ENCODE measurements around the gene UBD.

Gene UBD

GRCh38 chr6:29522227-29522626, 37.3 kb downstream of the UBD start:
- DNase-seq (ENCODE audit: low read depth, low spot score) = no peak

DNA sequence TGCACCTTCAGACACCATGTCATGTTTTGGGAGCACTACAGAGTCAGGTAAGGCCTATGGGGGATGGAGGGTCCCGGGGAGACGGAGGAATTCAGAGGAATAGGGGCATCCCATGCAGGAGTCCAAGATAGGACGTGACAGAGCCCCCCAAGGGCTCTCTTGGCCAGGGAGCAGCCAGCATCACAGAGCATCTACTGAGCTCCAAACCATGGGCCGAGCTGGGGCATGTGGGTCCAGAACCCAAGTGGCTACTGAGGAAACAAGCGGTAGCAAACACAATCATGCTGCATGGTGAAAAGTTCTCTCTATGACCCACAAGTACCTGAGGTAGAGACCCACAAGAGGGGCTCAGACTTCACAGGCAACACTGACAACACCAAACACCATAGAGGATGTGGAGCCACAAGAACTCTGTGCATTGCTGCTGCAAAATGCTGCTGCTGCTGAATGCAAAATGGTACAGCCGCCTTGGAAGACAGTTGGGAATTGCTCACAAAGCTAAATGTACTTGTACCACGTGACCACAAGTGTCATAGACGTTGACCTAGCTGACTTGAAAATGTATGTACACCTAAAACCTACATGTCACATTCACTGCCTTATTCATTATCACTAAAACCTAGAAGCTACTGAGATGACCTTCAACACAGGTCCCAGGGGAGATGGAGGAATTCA, 38.4 kb downstream of the UBD start:
- DNase-seq (ENCODE audit: low read depth, low spot score) = no peak

GRCh38 chr6:29520232-29520631, 39.3 kb downstream of the UBD start:
- no peak for DNase-seq (ENCODE audit: low read depth, low spot score)

DNA sequence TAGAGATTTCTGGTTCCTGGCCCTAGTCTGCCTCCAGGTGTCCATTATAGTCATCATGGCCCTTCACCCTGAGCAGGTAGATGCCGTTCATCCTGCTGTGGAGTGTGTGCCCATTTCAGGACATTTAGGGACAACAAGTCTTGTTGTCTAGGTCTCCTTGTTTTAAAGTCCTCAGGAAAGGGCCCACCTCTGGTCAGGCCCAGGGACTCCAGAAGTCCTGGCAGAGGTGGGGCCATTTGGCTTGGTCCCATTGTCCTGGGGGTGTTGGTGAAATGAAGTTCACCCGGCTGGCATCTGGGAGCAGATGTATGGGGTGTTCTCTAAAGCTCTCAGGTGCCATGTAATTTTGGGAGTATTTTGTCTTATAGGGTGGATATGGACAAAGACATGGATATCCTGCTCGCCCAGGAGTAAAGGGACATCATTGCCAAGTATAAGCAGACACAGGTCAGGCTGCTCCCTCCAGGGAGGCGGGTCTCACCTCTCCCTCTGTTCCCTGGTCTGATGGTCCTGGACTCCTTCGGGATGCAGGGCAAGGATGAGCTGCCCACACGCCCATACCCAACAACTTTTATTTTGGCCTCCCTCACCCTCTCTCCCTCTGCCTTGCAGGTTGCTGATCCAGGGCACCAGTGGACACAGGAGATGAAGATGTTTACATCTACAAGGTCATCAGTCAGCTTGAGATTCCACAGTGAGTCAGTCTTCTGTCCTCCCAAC, 40.1 kb downstream of the UBD start:
- DNase-seq (ENCODE audit: low read depth, low spot score) = no peak

- DNase-seq (ENCODE audit: low read depth, low spot score) = no peak
These were observed 41.6 kb downstream of the UBD start for GRCh38 chr6:29517728-29518440.

DNA sequence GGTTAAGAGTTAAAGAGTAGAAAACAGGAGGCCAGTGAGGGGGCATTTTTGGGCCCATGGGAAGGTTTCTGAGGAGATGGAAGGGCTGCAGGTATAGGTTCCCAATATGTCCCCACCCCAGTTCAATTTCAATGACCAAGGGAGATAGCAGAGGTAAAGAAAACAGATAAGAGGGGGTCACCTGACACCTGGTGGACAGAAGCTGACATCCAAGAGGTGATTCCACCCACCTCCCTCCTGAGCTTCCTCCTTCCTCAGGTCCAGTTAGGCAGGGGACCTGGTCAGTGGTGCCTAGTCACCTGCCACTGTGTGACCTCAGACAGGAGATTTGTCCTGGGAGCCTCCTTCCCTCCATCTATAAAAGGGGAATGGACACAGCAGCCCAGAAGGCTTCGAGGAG, 42.3 kb downstream of the UBD start:
- DNase-seq (ENCODE audit: low read depth, low spot score) = no peak

- no peak for DNase-seq (ENCODE audit: low read depth, low spot score)
These were observed 43.4 kb downstream of the UBD start for GRCh38 chr6:29516108-29516507.

- DNase-seq (ENCODE audit: low read depth, low spot score) = no peak
These were observed 48.7 kb downstream of the UBD start for GRCh38 chr6:29510746-29511300.

- no peak for DNase-seq (ENCODE audit: low read depth, low spot score)
These were observed 49.3 kb downstream of the UBD start for GRCh38 chr6:29510202-29510601.

DNA sequence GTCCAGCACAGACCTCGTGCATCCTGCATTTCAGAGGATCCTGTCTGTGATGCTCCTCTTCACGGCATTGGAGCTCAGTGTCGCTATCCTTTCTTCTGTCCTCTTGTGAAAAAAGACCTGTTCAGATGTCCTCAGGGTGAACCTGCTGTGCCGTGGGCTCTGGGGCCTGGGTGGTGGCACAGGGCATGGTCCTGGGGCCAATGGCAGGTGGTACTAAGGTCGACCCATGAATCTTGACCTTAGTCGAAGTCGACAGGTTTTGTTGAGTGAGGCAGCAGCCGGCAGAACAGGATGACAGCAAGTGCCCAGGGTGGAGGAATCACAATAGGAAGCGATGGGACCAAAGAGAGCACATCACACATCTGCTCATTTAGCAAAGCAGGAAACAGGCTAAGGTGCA, 49.8 kb downstream of the UBD start:
- no peak for DNase-seq (ENCODE audit: low read depth, low spot score)

DNA sequence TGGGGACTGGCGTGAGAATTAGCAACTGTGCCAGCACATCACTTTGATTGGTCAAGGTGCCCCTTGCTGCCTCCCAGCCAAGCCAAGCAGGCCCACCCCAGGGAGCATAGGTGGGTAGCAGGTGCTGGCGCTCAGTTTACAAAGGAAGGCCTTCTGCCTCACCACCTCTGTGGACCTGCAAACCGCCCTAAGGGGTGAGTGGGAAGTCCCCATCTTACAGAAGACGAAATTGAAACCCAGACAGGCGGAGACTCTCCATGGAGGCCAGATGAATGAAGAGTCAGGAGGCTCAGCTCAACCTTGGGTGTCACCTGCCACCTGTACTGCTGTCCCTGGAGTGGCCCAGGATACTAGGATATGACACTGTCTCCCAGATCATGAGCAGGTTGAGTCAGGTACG, 50.3 kb downstream of the UBD start:
- DNase-seq (ENCODE audit: low read depth, low spot score) = no peak

DNA sequence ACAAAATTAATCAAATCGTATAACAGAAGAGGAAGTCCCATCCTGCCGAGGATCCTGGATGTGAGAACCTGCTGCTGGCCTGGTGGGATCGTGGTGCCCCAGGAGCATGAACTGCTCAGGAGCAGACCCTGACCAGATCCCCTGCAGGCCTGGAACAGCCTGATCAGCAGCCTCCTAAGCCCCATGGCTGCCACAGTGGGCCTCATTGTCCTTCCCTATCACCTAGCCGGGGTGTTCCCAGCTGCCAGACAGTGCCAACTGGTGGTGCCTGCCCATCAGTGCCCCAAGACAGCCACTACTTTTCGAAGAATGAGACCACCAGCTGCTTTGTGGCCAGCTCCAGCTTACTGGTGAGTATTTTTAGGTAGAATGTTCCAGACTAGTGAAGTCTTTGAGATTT, 52.2 kb downstream of the UBD start:
- DNase-seq (ENCODE audit: low read depth, low spot score) = no peak

GRCh38 chr6:29506446-29507067, 53.0 kb downstream of the UBD start:
- no peak for DNase-seq (ENCODE audit: low read depth, low spot score)

DNA sequence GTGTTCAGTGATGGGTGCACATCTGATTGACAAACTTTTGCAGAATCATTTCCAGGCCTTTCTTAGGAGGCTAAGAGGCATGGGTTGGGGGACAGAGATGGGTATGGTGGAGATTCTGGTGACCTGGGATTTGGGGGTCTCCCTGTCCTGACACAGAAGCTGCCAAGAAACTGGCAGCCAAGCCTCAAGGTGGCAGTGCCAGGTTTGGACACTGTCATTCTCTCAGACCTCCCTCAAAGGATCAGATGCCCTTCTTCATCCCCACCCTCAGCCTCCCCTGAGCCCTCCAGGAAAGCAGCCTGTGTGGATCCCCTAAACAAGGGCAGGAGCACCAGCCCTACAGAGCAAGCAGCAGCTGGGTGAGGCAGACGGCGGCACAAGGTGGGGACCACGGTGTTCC, 53.7 kb downstream of the UBD start:
- no peak for DNase-seq (ENCODE audit: low read depth, low spot score)
